PC-3 (cell line): ENCODE data around the gene CFAP299. TPM values are rescaled to one million over a fixed set of nuclear protein-coding genes. Genes with fewer than 3 reads are reported as not detected.

Source experiments
- ATAC-seq: fragments of 200-7000 bp; cut with Tn5 transposase; 2 replicates; pipeline ENCODE4 v1.9.1; 2020; ENCODE audit warnings: mild to moderate bottlenecking, moderate library complexity
- BruUV-seq: library from RNA; stranded (reverse); fragments of 400-500 nt; replicated peaks from 2 replicates; lab custom pipeline; 2021; lab: Mats Ljungman, UMichigan
- CTCF ChIA-PET: fragments of 300-600 bp; sonication (Branson Sonifier 250); formaldehyde crosslinking; loops from one replicate; lab custom pipeline; 2022; ENCODE audit warnings: antibody characterized with exemption; lab: Charles Lee
- POLR2A ChIA-PET: fragments of 300-600 bp; sonication (Branson Sonifier 250); formaldehyde crosslinking; loops from one replicate; lab custom pipeline; 2022; ENCODE audit warnings: antibody characterized with exemption; ENCODE audit not compliant: unreplicated experiment; lab: Charles Lee
- DNase-seq: peaks from one replicate; pipeline ENCODE4 v3.0.0-alpha.2; 2015
- H2AFZ ChIP-seq: fragments of 300-600 bp; sonication (generic); 2 replicates; pipeline ENCODE4 v1.6.0; 2016; ENCODE audit warnings: antibody characterized with exemption, low read length
- H3F3A ChIP-seq: fragments of 300-600 bp; sonication (generic); one replicate; pipeline ENCODE4 v1.6.0; 2017; ENCODE audit warnings: antibody characterized with exemption, low read length, control low read depth, mild to moderate bottlenecking; ENCODE audit not compliant: unreplicated experiment
- H3K27ac ChIP-seq: fragments of 300-600 bp; sonication (generic); 2 replicates; pipeline ENCODE4 v1.5.1; 2016; ENCODE audit warnings: mild to moderate bottlenecking, low read length
- H3K27me3 ChIP-seq: fragments of 300-600 bp; sonication (generic); 2 replicates; pipeline ENCODE4 v1.6.1; 2016; ENCODE audit warnings: low read length, mixed read lengths
- H3K36me3 ChIP-seq: fragments of 300-600 bp; sonication (generic); 2 replicates; pipeline ENCODE4 v1.6.1; 2016; ENCODE audit warnings: low read depth, mixed run types, low read length, mixed read lengths
- H3K4me1 ChIP-seq: fragments of 300-600 bp; sonication (generic); 2 replicates; pipeline ENCODE4 v1.5.1; 2016; ENCODE audit warnings: low read length; ENCODE audit not compliant: insufficient read depth
- H3K4me2 ChIP-seq: fragments of 300-600 bp; sonication (generic); 2 replicates; pipeline ENCODE4 v1.6.0; 2016; ENCODE audit warnings: low read length
- H3K4me3 ChIP-seq: fragments of 300-600 bp; sonication (generic); 2 replicates; pipeline ENCODE4 v1.5.1; 2016; ENCODE audit warnings: mild to moderate bottlenecking, low read length, mixed read lengths
- H3K79me2 ChIP-seq: fragments of 300-600 bp; sonication (generic); 2 replicates; pipeline ENCODE4 v1.6.1; 2017; ENCODE audit warnings: low read length, mixed read lengths
- H3K9ac ChIP-seq: fragments of 300-600 bp; sonication (generic); 2 replicates; pipeline ENCODE4 v1.6.0; 2016; ENCODE audit warnings: mild to moderate bottlenecking, low read length
- H3K9me2 ChIP-seq: fragments of 300-600 bp; sonication (generic); replicated peaks from 2 replicates; pipeline ENCODE4 v1.6.1; 2016; ENCODE audit warnings: mixed run types, low read length, mixed read lengths
- H3K9me3 ChIP-seq: fragments of 300-600 bp; sonication (generic); 2 replicates; pipeline ENCODE4 v1.6.1; 2016; ENCODE audit warnings: low read length, mixed read lengths
- H4K20me1 ChIP-seq: fragments of 300-600 bp; sonication (generic); 2 replicates; pipeline ENCODE4 v1.6.1; 2016; ENCODE audit warnings: low read length, mixed read lengths
- CTCF ChIP-seq: fragments of 300-600 bp; sonication (generic); conservative IDR thresholded peaks from 2 replicates; pipeline ENCODE4 v1.5.1; 2017; ENCODE audit warnings: antibody characterized with exemption, low read depth, mild to moderate bottlenecking, low read length
- EZH2 ChIP-seq: fragments of 300-600 bp; sonication (generic); IDR thresholded peaks from one replicate; pipeline ENCODE4 v1.6.1; 2017; ENCODE audit warnings: antibody characterized with exemption, mild to moderate bottlenecking, low read length; ENCODE audit not compliant: unreplicated experiment
- EZH2phosphoT487 ChIP-seq: fragments of 300-600 bp; sonication (generic); IDR thresholded peaks from 2 replicates; pipeline ENCODE4 v1.6.1; 2018; ENCODE audit warnings: mild to moderate bottlenecking, antibody characterized with exemption, low read length, borderline replicate concordance
- intact Hi-C: fragments of 100-400 bp; cut with micrococcal nuclease; formaldehyde crosslinking; loops from 2 replicates; pipeline ENCODE4 v1.9.0; 2023
- total RNA-seq: library from RNA; depleted of rRNA; stranded (reverse); fragments of >200 nt; gene quantifications from 2 replicates; pipeline ENCODE4 v1.2.3, GENCODE V29; 2014

The CFAP299 gene
- total RNA-seq, 1 experiment from 2014 or later = not detected

- Histone ChIP-seq H2AFZ (no peak overlapping the region), H3K4me1 (no peaks in the 10 kb centered on the region), H3K4me2 (no peak overlapping the region), H3K9ac (no peak overlapping the region), H3K79me2 (no peaks in the 10 kb centered on the region), H4K20me1 (no peaks in the 10 kb centered on the region), H3F3A (no peaks in the 10 kb centered on the region), H3K27me3 (no peaks in the 10 kb centered on the region), H3K9me3 (no peaks in the 10 kb centered on the region), H3K27ac (no peak overlapping the region), H3K4me3 (no peak overlapping the region), H3K9me2 (no peaks in the 10 kb centered on the region), H3K36me3 (no peaks in the 10 kb centered on the region)
- no TSS peak for BruUV-seq
- no peak for ATAC-seq
- no peak for DNase-seq
- TF ChIP-seq EZH2 (no peak), CTCF (no peak), EZH2phosphoT487 (no peak)
- intact Hi-C loops = no loop called here
- POLR2A ChIA-PET = no interaction called here
- CTCF ChIA-PET = no interaction called here
Measured at GRCh38 chr4:80294206-80294605, 41.3 kb upstream of the CFAP299 start.

- H3K27me3 ChIP-seq = no peaks in the 10 kb centered on the region
- no peak overlapping the region for H3K4me2 ChIP-seq
- H3K9me3 ChIP-seq = no peaks in the 10 kb centered on the region
- H3K79me2 ChIP-seq = no peaks in the 10 kb centered on the region
- H3K4me1 ChIP-seq = no peaks in the 10 kb centered on the region
- POLR2A ChIA-PET = no interaction called here
- intact Hi-C loops = no loop called here
- H3K4me3 ChIP-seq = no peak overlapping the region
- CTCF ChIA-PET = no interaction called here
- no peaks in the 10 kb centered on the region for H3K9me2 ChIP-seq
- H3K36me3 ChIP-seq = no peaks in the 10 kb centered on the region
- no peaks in the 10 kb centered on the region for H4K20me1 ChIP-seq
- H3K27ac ChIP-seq = no peak overlapping the region
- H3K9ac ChIP-seq = no peak overlapping the region
- no peaks in the 10 kb centered on the region for H3F3A ChIP-seq
- H2AFZ ChIP-seq = no peak overlapping the region
- DNase-seq (no peak), ATAC-seq (no peak)
- TF ChIP-seq EZH2 (no peak), EZH2phosphoT487 (no peak), CTCF (no peak)
- BruUV-seq = no TSS peak
Measured at GRCh38 chr4:80295336-80295735, 40.2 kb upstream of the CFAP299 start.

- Histone ChIP-seq H3K4me1 (no peaks in the 10 kb centered on the region), H3K27me3 (no peaks in the 10 kb centered on the region), H3K9me3 (no peaks in the 10 kb centered on the region), H3K4me3 (no peak overlapping the region), H3K9me2 (no peaks in the 10 kb centered on the region), H3K79me2 (no peaks in the 10 kb centered on the region), H3K9ac (no peak overlapping the region), H4K20me1 (no peaks in the 10 kb centered on the region), H2AFZ (no peak overlapping the region), H3K27ac (no peak overlapping the region), H3K36me3 (no peaks in the 10 kb centered on the region), H3F3A (no peaks in the 10 kb centered on the region), H3K4me2 (no peak overlapping the region)
- ChIA-PET CTCF (no interaction called here), POLR2A (no interaction called here)
- TF ChIP-seq EZH2 (no peak), CTCF (no peak), EZH2phosphoT487 (no peak)
- no peak for DNase-seq
- no peak for ATAC-seq
- no TSS peak for BruUV-seq
- intact Hi-C loops = no loop called here
Measured at GRCh38 chr4:80295826-80296225, 39.7 kb upstream of the CFAP299 start.
